Measurements from ENCODE around the gene SFSWAP.

DNA sequence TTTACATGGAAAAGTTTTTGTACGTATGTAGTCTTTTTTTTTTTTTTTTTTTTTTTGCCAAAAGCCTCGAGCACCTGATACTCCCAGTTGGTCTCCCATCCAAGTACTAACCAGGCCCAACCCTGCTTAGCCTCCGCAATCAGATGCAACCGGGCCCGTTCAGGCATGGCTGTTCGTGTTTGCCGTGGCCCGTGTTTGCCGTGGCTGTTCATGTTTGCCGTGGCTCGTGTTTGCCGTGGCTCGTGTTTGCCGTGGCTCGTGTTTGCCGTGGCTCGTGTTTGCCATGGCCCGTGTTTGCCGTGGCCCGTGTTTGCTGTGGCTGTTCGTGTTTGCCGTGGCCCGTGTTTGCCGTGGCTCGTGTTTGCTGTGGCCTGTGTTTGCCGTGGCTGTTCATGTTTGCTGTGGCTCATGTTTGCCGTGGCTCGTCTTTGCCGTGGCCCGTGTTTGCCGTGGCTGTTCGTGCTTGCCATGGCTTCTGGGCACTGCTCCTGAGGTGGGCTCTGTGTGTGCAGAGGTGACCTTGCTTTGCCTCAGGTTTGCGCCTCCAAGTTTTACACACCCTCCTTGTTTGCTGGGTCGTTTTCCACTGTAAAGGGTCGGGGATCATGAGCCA is 90.5 kb downstream of the SFSWAP start:
- TF ChIP-seq, protein P1, sequence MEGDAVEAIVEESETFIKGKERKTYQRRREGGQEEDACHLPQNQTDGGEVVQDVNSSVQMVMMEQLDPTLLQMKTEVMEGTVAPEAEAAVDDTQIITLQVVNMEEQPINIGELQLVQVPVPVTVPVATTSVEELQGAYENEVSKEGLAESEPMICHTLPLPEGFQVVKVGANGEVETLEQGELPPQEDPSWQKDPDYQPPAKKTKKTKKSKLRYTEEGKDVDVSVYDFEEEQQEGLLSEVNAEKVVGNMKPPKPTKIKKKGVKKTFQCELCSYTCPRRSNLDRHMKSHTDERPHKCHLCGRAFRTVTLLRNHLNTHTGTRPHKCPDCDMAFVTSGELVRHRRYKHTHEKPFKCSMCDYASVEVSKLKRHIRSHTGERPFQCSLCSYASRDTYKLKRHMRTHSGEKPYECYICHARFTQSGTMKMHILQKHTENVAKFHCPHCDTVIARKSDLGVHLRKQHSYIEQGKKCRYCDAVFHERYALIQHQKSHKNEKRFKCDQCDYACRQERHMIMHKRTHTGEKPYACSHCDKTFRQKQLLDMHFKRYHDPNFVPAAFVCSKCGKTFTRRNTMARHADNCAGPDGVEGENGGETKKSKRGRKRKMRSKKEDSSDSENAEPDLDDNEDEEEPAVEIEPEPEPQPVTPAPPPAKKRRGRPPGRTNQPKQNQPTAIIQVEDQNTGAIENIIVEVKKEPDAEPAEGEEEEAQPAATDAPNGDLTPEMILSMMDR (IDR thresholded peaks at IDR 0.05), result no peak
- TF ChIP-seq POLR2A (IDR thresholded peaks at IDR 0.05), result no peak
- no peak for TF ChIP-seq POLR2AphosphoS5 (IDR thresholded peaks at IDR 0.05; ENCODE audit: insufficient read depth in 1 of 2, low read depth in 1 of 2)
